Fibroblast of peridontal ligament (primary cell): ENCODE results near the gene IGLON5.

Experiments used
- DNase-seq: peaks from one replicate; pipeline ENCODE4 v3.0.0-alpha.2; 2010; ENCODE audit errors: extremely low read depth

IGLON5 gene

DNA sequence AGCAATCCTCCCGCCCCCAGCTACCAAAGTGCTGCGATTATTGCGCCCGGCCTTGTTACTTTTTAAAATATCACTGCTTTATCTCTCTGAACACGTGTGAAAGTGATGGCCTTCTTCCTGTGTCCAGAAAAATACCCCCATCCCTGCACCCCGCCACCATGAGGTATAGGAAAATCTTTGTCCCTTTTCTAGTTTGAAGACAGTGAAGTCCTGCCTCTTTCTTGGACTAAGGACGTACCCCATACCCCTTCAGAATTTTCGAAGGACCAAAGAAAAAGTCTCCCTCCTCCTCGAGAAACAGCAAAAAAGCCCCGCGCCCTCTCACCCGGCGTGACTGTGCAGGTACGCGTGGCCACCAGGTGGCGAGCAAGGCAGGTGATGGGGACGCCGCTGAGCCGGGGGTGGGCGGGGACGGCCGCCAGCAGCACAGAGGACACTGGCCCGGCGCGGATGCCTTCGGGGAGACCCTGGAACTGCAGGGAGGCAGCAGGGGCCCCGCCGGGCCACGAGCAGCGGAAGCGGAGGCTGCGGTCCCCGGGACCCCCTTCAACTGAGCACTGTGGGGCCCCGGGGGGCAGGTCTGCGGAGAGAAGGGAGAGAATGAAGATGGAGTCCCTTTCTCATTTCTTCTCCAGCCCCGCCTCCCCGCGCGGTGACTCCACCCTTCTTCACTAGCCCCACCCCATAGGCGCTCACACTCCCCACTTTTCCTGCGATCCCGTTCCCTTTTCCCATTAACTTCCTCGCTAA, 27.3 kb downstream of the IGLON5 start:
- DNase-seq, result peak; percentile 63

DNA sequence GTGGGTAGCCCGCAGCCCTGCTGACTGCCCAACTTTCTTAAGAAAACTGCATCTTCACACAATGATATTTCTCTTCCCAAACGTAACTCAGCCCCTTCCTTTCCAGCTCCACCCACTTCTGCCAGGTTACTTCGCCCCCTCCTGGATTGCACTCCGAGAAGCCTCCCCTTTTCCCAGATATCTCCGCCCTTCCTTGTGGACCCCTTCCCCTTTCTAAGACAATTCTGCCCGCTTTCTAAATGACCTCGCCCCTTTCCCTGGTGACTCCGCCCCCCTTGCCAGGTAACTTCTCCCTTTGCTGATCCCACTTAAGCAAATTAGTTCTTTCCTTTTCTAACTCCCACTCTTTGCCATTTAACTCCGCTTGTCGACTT, 27.9 kb downstream of the IGLON5 start:
- no peak for DNase-seq

DNA sequence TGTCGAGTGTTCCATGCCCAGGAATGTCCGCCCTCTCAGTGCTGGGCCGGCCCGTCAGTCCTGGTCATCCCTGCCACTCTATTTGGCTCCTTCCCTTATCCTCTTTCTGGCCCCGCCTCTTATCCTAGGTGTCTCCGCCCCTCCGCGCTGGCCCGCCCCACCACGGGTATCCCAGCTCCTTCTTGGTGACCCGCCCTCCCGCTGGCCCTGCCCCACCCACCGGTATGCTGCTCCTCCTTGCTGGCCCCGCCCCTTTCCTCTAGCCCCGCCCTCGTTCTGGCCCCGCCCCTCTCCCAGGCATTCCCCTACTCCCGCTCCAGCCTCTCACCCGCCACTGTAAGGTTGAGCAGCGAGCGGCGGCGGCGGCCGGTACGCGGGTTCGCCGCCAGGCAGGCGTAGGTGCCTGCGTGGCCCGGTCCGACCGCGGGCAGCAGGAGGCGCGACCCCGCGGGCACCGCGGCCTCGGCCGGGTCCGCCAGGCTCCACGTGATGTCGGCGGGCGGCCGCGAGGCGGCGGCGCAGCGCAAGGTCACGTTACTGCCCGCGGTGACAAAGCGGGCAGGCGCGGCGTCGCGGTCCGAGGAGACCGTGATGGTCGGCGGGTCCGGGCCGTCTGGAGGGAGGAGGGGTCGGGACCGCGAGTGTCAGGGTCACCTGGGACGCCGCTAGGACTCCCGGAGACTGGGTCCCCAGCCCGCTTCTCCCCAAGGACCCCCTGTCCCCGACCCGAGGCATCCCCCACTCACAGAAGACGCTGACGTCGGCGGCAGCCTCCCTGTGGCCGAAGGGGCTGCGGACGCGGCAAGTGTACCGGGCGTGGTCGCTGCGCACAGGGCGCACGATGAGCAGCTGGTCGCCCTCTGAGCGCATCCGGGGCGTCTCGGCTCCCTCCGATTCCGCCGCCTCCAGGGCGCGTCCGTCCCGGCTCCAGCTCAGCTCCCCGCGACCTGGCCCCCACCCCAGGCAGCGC, 28.5 kb downstream of the IGLON5 start:
- DNase-seq, result peak; percentile 92

DNA sequence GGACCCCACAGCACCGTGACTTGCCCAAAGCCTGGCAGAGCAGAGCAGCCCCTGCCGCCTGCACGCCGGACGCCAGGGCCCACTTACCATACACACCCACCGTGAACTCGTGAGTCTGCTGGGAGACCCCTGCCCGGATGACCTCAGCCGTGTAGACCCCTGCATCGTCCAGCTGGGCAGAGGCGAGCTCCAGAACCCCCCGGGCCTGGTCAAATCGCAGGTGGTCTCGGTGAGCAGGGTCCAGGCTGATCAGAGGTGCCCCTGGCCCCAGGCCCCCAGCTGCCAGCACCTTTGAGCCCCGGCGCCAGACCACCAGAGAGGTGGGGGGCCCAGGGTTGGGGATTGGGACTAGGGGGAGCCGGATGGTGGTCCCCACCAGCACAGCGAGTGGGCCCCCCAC, 29.6 kb downstream of the IGLON5 start:
- DNase-seq, result no peak

DNA sequence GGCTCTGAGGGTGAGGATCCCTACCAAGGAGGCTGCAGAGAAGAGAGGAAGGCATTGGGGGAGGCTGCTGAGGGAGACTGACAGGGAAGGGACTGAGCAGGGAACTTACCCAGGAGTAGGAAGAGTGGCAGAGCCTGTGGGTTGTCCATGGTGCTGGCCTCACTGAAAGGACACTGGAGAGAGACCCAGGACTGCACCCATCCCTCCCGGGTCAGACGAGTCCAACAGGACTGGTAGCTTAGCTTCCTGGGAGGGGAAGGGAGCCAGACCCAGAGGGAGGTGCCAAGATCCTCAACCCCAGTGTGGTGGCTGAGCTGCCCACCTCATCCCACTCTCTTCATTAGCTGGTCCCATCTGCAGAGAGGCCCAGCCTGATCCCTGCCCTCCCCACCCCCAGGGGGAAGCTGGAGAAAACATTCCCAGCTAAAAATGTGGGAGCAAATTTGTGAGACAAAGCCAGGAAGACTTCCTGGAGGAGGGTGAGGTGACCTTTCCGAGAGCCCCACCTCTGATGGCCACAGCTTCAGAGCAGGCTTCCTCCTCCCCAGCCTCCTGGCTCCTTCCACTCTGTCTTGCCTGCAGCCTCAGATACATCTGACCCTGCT, 30.6 kb downstream of the IGLON5 start, which contains the start of gene VSIG10L:
Gene VSIG10L, minus strand, starts transcription at position 164 of the 605 bp plus-strand sequence. Its CDS starts 15 bp downstream, at position 149.
- DNase-seq, result no peak

DNA sequence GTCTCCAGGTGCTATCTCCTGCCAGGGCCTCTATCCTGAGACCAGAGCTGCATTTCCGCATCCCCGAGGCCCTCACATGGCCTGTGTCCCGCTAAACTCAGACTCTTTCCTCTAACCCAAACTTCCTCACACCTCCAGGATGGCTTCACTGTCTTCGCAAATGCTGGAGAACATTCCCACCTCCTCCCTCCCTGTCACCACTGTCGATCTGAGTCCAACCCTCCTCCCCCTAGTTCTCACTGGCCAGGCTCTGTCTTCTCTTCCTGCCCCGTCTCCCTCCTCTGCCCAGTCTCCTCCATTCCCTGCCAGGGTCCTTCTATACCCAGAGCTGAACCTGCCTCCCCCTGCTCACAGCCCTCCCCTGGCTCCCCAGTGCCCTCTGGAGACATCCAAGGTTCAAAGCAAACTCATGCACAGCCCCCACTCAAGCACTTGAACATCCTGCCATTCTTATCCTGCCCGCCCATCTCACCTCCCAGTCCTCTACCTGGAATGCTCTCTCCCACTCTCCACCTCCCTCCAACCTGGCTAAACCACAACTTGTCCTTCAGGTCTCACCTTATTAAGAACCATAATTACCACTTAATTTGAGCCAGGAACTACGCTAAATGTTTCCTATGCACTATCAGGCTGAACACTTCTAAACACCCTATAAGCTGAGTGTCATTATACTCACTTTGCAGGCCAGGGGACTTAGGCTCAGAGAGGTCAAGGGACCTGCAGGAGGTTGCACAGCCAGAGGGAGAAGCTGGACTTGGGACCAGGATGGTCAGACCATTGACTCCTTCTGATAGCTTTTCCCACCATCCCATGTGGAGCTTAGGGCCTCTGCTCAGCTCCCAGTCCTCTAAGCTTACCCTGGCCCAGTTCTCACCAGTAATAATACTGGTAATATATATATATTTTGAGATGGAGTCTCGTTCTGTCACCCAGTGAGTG, 31.5 kb downstream of the IGLON5 start:
- DNase-seq, result no peak

DNA sequence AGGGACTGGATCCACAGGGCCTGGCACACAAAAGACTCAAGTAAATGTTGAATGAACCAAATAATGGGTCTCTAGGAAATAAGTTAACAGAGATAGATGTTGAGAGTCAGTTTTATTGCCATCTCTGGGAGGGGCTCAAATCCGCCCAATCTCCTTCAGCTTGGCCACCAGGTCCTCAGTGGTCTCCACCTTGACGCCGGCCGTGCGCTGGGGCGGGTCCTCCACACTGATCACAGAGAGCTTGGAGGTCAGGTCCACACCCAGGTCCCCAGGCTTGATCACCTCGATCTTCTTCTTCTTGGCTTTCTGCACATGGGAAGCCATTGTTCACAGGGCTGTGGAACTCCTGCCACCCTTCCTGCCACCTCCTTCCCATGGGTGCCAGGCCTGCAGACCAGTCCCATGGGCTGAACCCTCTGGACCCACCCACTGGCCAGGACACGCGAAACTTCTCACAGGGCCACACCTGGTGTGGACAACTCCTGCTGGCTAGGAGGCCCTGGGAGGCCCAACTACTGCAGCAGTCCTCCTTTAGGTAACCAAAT, 33.7 kb downstream of the IGLON5 start:
- DNase-seq, result no peak

DNA sequence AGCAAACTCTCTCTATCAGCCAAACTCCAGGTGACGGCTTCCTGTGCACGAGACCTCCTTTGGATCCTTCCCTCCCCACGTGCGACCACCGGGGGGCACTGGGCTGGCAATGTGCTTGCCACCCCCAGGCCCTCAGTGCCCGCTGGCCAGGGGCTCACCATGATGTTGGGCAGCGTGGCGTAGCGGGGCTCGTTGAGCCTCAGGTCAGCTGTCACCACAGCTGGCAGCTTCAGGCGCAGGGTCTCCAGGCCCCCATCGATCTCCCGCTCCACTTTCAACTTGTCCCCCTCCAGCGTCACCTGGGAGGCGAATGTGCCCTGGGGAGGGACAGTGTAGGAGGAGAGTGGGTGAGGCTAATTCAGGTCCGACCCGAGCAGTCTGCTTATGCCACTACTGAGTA, 35.3 kb downstream of the IGLON5 start:
- no peak for DNase-seq

DNA sequence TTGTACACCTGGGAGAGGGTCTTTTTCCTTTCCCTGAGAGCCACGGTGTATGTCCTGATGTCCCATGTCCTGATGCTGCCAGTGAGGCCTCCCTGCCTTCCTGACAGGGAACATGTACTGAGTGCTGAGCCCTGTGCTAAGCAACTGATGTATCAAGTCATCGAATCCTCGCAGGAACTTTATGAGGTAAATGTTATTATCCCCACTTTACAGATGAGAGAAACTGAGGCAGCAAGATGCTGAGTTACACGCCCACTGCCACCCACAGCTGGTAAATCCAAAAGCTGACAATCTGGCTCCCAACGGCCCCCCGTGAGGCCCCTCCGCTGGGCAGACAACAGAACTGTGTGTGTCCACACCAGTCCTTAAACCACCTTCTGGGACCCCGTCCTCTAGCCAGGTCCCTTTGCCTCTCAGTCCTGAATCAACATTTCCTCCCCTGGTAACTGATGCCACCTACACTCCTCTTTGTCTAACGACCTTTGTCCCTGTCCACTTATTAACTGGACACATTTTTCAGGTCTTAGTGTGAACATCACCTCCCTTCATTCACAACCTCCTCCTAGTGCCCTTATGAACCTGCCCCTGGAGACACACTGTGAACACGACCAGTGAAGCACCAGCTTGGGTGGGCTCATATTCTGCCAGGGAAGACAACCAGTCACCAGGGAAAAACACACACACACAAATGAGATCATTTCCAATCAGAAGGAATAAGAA, 35.9 kb downstream of the IGLON5 start:
- no peak for DNase-seq

DNA sequence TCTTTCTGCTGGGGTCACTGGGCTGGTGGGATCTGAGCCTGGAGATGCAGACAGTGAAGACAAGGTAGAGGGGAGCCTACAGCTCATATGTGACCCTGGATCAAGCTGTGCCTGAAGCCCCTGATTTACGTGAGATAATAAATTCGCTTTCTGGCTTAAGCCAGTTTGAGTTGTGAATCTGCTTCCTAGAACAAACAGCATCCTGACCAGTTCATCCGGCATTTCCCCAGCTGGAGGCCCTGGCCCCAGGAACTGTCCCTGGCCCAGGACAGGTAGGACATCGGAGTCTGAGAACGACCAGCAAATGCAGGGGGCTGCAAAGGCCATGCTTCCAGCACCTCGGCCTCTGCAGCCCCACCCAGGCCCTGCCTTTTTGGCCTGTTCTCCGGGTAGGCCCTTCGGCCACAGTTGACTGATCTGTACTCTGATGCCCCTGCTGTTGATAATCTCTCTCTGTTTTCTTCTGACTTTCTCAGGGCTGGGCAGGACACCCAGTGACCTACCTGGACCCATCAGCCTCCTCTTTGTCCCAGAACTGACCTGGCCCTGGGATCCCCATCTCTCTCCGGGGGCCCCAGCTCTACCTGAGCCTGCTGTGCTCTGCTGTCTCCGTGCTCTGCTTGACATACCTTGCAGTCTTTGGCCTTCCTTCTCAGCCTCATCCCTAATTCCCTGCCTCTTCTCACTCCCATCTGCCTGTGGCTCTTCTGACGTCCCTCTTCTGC, 40.0 kb downstream of the IGLON5 start:
- DNase-seq, result no peak

DNA sequence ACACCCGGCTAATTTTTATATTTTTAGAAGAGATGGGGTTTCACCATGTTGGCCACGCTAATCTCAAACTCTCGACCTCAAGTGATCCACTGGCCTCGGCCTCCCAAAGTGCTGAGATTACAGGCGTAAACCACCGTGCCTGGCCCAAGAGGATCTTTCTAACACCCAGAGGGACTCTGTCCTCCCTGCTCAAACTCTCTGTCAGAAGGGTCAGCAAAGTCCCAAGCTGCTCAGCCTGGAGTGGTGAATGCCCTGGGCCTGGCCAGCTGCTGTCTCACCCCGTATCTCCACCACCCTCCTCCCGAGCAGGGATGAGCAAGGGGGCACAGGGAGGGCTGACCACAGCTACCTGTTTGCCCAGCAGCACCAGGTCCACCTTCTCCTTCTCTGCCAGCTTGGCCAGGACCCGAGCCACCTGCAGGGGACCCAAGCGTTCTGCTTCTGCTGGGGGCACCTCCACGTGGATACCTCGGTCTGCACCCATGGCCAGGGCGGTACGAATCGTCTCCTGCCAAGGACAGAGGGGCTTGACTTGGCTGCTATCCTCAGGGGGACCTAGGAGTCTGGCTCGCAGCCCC, 41.4 kb downstream of the IGLON5 start:
- no peak for DNase-seq

DNA sequence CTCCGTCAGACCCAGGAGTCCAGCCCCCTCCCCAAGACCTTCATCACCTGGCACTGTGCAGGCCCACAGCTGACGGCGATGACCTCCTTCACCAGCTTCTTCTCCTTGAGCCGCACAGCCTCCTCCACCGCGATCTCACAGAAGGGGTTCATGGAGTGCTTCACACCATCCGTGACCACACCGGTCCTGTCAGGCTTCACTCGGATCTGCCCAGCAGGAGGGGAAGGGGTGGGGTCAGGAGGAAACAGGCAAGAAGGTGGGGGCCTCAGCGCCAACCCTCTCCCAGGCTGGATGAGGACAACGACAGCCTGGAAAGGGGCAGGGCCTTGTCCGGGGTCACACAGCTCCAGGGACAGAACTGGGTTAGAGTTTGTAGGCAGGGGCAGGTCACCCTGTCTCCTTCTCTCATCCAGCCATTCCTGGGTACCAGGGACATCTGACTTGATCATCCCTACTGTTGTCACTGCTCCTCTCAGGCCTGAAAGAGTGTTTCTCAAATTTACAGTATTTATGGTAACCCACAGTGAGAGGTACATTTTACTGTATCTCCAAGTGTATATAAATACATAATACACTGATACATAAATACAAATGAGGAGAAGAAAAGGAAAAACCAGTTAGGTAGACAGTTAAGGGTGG, 42.8 kb downstream of the IGLON5 start:
- no peak for DNase-seq

DNA sequence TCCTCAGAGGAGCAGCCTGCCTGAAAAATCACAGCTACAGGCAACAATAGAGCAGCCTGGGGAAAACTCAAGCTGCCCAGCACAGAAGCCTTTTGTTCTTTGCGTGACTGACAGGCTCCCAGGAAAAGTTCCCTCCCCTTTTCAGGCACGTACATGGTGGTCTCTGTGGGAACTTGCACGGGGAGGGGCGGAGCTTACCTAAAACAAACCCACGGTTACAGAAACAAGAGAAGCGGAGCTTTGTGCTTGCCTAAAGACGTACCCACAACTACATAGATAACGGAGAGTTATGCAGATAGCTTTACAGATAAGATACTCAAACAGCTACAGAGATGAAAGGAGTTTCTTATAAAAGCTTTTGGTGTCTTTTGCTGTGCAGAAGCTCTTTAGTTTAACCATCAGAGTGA, 43.3 kb downstream of the IGLON5 start:
- DNase-seq, result no peak

DNA sequence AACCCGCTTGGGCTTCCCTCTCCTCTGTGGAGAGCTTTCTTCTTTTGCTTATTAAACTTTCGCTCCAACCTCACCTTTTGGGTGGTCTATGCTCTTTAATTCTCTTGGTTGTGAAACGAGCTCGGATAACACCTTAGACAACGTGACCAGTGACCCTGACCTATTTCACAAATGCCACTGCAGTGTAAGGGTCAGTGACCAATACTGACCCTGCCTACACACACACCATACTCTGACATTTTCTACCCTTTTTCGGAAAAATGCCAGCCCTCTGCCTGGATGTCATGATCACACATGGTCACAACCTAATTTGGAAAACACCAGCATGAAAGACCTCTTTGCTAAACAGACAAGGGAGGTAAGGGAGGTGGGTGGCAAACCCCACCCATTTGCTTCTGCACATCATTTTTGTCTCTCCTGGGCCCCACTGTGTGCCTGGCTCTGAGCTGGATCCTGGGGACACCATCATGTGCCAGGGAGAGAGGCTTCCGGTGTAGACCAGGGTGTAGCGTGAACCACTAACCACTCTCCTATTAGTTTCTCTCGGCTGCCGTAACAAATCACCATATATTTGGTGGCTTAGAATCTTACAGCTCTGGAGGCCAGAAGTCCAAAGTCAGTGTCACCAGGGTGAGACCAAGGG, 44.8 kb downstream of the IGLON5 start:
- DNase-seq, result no peak

DNA sequence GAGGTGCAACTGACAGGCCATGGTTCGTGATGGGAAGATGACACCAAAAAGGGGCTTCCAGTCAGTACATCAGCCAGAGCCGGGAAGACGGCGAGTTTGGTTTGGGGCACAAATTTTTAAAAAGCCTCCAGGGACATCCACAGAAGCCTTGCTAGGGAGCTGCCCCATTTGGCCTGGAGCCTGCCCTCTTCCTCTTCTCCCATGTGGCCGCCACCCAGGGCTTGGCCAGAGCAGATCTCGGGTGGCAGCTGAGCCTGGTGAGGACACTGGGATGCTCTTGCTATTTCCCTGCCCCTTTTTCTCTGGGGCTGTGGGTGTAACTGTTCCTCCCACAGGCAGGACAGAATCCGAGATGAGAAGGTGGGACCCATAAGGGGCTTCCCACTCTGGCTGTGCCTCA, 46.5 kb downstream of the IGLON5 start:
- no peak for DNase-seq

DNA sequence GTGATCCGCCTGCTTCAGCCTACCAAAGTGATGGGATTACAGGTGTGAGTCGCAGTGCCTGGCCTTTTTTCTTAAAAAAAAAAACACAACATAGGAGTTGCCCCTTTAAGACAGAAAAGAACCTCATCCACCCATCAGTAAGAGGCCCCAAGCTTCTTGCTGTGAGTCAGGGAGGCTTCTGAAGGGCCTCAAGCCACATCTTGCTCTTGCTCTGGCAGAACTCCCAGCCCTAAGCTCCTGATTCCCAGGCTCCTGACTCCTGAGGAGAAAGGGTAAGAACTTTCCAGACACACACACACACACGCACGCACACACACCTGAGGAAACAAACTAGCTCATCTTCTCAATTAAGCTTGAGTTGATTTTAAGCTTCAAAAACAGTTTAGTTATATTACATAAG, 47.9 kb downstream of the IGLON5 start:
- DNase-seq, result peak; percentile 90

DNA sequence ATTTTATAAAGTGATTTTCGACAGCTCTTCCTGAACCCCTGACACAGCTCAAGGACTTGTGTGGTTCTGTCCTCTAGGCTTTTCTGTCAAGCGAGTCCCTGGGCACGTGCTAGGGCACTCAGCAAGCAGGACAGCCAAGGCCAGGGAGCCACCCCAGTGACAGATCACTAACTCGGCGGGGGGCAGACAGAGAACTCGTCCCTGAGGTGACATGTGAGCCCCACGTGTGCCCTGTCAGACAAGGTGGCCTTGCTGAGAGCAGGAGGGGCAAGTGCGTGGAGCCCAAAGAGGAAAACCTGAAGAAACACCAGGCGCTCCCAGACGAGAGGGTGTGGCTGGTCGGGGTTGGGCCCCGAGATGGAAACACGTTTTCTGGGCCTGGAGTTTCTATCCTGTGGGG, 49.8 kb downstream of the IGLON5 start:
- DNase-seq, result no peak
